ENCODE measurements around the gene TTC28.

DNA sequence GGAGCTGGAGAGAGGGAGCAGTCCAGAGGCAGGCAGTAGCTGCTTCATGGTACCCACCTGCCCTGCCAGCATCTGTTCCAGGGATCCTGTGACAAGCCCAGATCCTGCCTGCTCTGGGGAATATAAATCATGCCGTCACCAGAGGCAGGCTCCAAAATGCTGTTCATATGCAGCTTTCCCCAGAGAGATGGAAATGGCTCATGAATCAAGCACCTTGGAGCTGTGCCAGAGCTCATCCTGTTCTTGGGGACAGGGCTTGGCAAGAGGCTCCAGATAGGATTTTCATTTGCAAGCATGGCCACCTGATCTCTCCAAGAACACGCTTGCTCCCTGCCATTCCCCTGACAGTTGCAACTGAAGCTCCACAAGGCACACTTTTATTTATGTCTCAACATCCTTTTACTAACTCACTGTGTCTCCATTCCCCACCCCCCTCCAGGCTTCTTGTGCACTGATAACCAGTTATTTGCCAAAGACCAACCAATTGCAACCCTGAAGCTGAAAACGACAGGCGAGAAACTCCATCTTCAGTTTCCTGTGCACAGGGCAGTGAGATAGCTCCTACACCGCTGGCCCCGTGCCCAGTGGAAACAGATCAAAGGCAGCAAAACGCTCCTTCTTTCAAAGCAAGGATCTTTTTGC, 644.8 kb downstream of the TTC28 start:
- TF ChIP-seq SRF (IDR thresholded peaks at IDR 0.05; ENCODE audit: low read depth in 2 of 2, low read length in 2 of 2) (no peak), NFYB (IDR thresholded peaks at IDR 0.05; ENCODE audit: insufficient read depth, low read depth, low read length) (no peak), EP300 (IDR thresholded peaks at IDR 0.05; ENCODE audit: borderline replicate concordance in 1 of 2, control insufficient read depth in 1 of 2, low read depth in 2 of 2, low read length in 2 of 2) (no peak)
- TF ChIP-seq, protein P1, sequence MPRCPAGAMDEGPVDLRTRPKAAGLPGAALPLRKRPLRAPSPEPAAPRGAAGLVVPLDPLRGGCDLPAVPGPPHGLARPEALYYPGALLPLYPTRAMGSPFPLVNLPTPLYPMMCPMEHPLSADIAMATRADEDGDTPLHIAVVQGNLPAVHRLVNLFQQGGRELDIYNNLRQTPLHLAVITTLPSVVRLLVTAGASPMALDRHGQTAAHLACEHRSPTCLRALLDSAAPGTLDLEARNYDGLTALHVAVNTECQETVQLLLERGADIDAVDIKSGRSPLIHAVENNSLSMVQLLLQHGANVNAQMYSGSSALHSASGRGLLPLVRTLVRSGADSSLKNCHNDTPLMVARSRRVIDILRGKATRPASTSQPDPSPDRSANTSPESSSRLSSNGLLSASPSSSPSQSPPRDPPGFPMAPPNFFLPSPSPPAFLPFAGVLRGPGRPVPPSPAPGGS (IDR thresholded peaks at IDR 0.05; ENCODE audit: borderline replicate concordance, insufficient read depth, low read depth, low read length, poor library complexity, severe bottlenecking), result no peak
- TF ChIP-seq, protein P2, sequence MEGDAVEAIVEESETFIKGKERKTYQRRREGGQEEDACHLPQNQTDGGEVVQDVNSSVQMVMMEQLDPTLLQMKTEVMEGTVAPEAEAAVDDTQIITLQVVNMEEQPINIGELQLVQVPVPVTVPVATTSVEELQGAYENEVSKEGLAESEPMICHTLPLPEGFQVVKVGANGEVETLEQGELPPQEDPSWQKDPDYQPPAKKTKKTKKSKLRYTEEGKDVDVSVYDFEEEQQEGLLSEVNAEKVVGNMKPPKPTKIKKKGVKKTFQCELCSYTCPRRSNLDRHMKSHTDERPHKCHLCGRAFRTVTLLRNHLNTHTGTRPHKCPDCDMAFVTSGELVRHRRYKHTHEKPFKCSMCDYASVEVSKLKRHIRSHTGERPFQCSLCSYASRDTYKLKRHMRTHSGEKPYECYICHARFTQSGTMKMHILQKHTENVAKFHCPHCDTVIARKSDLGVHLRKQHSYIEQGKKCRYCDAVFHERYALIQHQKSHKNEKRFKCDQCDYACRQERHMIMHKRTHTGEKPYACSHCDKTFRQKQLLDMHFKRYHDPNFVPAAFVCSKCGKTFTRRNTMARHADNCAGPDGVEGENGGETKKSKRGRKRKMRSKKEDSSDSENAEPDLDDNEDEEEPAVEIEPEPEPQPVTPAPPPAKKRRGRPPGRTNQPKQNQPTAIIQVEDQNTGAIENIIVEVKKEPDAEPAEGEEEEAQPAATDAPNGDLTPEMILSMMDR (IDR thresholded peaks at IDR 0.05 in 2 of 3, conservative IDR thresholded peaks at IDR 0.05 in 1 of 3; ENCODE audit: control insufficient read depth in 2 of 3, extremely low read depth in 1 of 3, insufficient read depth in 1 of 3, low read depth in 3 of 3, low read length in 3 of 3), result no peak
- TF ChIP-seq, protein P3, sequence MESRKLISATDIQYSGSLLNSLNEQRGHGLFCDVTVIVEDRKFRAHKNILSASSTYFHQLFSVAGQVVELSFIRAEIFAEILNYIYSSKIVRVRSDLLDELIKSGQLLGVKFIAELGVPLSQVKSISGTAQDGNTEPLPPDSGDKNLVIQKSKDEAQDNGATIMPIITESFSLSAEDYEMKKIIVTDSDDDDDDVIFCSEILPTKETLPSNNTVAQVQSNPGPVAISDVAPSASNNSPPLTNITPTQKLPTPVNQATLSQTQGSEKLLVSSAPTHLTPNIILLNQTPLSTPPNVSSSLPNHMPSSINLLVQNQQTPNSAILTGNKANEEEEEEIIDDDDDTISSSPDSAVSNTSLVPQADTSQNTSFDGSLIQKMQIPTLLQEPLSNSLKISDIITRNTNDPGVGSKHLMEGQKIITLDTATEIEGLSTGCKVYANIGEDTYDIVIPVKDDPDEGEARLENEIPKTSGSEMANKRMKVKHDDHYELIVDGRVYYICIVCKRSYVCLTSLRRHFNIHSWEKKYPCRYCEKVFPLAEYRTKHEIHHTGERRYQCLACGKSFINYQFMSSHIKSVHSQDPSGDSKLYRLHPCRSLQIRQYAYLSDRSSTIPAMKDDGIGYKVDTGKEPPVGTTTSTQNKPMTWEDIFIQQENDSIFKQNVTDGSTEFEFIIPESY (IDR thresholded peaks at IDR 0.05), result no peak

All from GM12878 (cell line).